Thymus (tissue), 11 donors: Measurements from ENCODE around the gene S100A5. TPM values are rescaled to one million over a fixed set of nuclear protein-coding genes. Genes with fewer than 3 reads are reported as not detected.

Source experiments
- DNase-seq, 9 donors: peaks; one replicate each; pipeline ENCODE4 v3.0.0-alpha.2; 2013; ENCODE audit warnings: low spot score in 9 of 9, low read depth in 6 of 9, missing footprints in 1 of 9
- H3K27ac ChIP-seq, 2 donors: one replicate each; pipeline ENCODE4 v1.5.1; 2013; ENCODE audit warnings: control low read depth in 1 of 2, low read depth in 1 of 2, low read length in 1 of 2, mild to moderate bottlenecking in 1 of 2, moderate library complexity in 1 of 2
- H3K27me3 ChIP-seq, 2 donors: one replicate each; pipeline ENCODE4 v1.5.1; 2013; ENCODE audit warnings: low read length in 1 of 2; ENCODE audit not compliant: control insufficient read depth in 2 of 2, insufficient read depth in 1 of 2
- H3K36me3 ChIP-seq, 2 donors: one replicate each; pipeline ENCODE4 v1.5.1; 2013; ENCODE audit warnings: low read length in 1 of 2, mild to moderate bottlenecking in 1 of 2, moderate library complexity in 1 of 2; ENCODE audit not compliant: control insufficient read depth in 2 of 2, insufficient read depth in 2 of 2
- H3K4me1 ChIP-seq, 2 donors: one replicate each; pipeline ENCODE4 v1.5.1; 2013; ENCODE audit warnings: low read length in 2 of 2; ENCODE audit not compliant: control insufficient read depth in 2 of 2, insufficient read depth in 2 of 2
- H3K4me3 ChIP-seq, 2 donors: one replicate each; pipeline ENCODE4 v1.5.1; 2013; ENCODE audit warnings: low read length in 2 of 2, control low read depth in 1 of 2, mild to moderate bottlenecking in 1 of 2
- H3K9me3 ChIP-seq, 2 donors: one replicate each; pipeline ENCODE4 v1.5.1; 2013; ENCODE audit warnings: low read length in 1 of 2, mild to moderate bottlenecking in 1 of 2; ENCODE audit not compliant: control insufficient read depth in 2 of 2, insufficient read depth in 1 of 2
- WGBS: extraction: QIAGEN DNeasy Blood & Tissue Kit; methylation state at CpG from one replicate; pipeline ENCODE4 v1.1.7; 2013; 5-methylcytosine and 5-hydroxymethylcytosine counted together
- polyA plus RNA-seq: library from polyadenylated mRNA; stranded (reverse); fragments of 200-250 nt; gene quantifications from one replicate; pipeline ENCODE4 v1.2.3, GENCODE V29; 2013
- total RNA-seq: library from RNA; stranded (reverse); fragments of 120-200 nt; gene quantifications from one replicate; pipeline ENCODE4 v1.2.4, GENCODE V29; 2013
- donor health status: healthy.

S100A5 gene
- total and polyA plus RNA-seq, 2 donors: 0.87 TPM; not detected in 1

- H3K27ac ChIP-seq: no peak overlapping the region
- H3K4me3 ChIP-seq: no peak overlapping the region
- WGBS: 80% methylated on average over 8 of the region's 8 CpGs
- no peaks in the 10 kb centered on the region for H3K36me3 ChIP-seq
- peaks cover 0 to 3% of the 10 kb centered on the region in 2 donors for H3K4me1 ChIP-seq
- no peaks in the 10 kb centered on the region for H3K9me3 ChIP-seq
- no peak for DNase-seq
- no peaks in the 10 kb centered on the region for H3K27me3 ChIP-seq
Observed at GRCh38 chr1:153515504-153516394, 25.0 kb downstream of the S100A5 start.

DNA sequence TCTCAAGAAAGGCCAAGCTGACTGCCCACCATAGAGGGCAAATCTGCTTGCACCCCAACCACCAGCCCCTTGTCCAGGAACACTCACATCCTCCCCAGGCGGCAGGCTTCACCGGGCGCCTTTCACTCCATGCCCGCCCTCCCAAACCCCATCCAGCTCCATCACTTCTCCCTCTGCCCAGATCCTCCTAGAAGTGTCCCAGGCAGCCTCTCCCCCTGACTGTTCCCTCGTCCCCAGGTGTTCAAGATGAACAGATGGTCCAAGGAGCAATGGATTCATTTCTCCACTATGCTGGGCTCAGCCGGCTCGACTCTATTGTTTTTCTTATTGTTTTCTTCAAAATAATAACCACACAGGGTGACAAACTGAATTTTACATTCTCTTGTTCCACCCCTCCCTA is 27.1 kb downstream of the S100A5 start:
- Histone ChIP-seq H3K27ac (no peak overlapping the region), H3K9me3 (no peaks in the 10 kb centered on the region), H3K4me3 (no peak overlapping the region), H3K36me3 (no peaks in the 10 kb centered on the region), H3K4me1 (peaks cover 0 to 3% of the 10 kb centered on the region in 2 donors), H3K27me3 (no peaks in the 10 kb centered on the region)
- WGBS: 97% methylated on average over 7 of the region's 7 CpGs
- no peak for DNase-seq

DNA sequence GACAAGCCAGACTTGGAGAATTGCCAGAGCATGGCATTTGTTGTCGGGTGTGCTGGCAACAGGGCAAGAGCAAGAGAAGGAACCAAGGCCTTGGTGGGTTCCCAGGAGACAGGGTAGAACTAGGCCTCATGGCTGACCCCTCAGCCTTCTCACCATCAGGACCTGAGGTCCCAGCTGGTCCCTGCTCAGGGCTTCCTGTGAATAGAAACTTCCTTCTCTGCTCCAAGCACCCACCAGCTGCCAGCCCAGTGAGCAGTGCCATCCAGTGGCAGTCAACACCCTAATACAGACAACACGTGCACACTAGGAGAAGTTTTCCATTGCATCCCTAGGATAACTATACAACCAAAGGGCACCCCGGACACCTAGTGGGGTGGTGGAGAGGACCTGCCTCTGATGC is 27.7 kb downstream of the S100A5 start:
- Histone ChIP-seq H3K27me3 (no peaks in the 10 kb centered on the region), H3K4me3 (no peak overlapping the region), H3K27ac (no peak overlapping the region), H3K36me3 (no peaks in the 10 kb centered on the region), H3K4me1 (peaks cover 0 to 3% of the 10 kb centered on the region in 2 donors), H3K9me3 (no peaks in the 10 kb centered on the region)
- no peak for DNase-seq
- 84% methylated on average over 3 of the region's 3 CpGs for WGBS

- H3K36me3 ChIP-seq: no peaks in the 10 kb centered on the region
- H3K9me3 ChIP-seq: no peaks in the 10 kb centered on the region
- WGBS: 5% methylated on average over 7 of the region's 7 CpGs
- no peaks in the 10 kb centered on the region for H3K27me3 ChIP-seq
- peak in 5 of 9 donors; percentile 45 to 80 (median 70) for DNase-seq
- H3K27ac ChIP-seq: no peak overlapping the region
- peaks cover 0 to 3% of the 10 kb centered on the region in 2 donors for H3K4me1 ChIP-seq
- H3K4me3 ChIP-seq: no peak overlapping the region
Observed at GRCh38 chr1:153510984-153511410, 29.7 kb downstream of the S100A5 start.

DNA sequence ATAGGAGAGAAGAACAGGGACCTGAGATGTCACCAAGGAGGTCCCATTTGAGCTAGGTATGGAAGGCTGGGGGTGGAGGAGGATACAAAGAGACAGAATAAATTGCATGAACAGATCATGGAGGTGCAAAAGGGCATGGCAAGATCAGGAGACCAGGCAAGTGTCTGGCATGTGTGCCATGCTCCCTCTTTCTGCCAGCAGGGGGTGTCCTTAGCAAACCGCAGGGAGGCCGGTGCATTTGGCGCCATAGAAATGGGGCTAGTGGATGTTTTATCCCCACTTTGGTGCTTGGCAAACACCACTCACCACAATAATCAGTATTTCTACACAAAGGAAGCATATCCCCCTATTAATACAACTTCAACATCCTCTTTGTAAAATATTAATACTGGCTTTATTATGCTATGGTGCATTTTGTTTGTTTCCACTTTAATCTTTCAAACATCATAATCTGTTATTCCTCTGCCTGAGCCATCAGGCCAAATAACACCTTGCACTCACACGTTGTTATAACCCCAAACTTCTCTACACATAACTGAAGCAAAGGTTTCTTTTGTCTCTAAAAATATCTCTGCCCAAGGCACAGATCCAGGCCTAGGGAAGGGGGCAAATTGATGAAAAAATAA is 30.9 kb downstream of the S100A5 start:
- Histone ChIP-seq H3K36me3 (no peaks in the 10 kb centered on the region), H3K4me1 (peaks cover 0 to 3% of the 10 kb centered on the region in 2 donors), H3K27ac (no peak overlapping the region), H3K27me3 (no peaks in the 10 kb centered on the region), H3K9me3 (no peaks in the 10 kb centered on the region), H3K4me3 (no peak overlapping the region)
- 80% methylated on average over 4 of the region's 4 CpGs for WGBS
- peak in 3 of 9 donors; percentile 33 to 61 (median 56) for DNase-seq

- no peak overlapping the region for H3K4me3 ChIP-seq
Observed at GRCh38 chr1:153509036-153509435, 31.7 kb downstream of the S100A5 start.

DNA sequence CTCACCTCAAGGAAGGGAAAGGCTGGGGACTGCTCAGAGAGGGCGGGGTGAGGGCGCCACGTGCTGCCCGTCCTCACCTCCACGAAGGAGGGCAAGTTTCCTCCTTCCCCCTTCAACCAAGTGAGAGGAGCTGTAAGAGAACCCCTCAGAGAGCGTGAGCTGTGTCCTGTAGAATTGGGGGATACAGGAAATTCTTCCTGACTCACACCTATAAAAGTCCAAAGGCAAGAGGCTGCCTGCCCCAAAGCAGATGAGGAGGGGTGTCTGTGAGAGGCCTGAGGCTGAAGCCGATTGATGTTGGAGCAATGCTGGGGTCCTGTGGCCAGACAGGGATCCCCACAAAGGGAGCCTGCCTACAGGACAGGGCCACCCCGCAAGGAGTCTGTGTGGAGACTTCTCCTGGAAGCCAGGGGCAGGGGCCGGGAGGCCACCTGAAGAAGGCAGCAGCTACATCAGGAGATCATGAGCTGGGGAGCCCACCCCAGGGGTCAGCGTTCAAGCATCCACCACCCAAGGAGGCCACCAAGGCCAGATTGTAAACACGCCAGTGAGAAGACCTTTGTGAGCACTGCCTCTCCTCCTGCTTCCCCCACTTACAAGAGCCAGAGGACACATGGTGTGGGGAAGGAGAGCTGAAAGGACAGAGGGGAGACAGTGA is 32.7 kb downstream of the S100A5 start:
- Histone ChIP-seq H3K27ac (no peak overlapping the region), H3K4me3 (no peak overlapping the region), H3K9me3 (no peaks in the 10 kb centered on the region), H3K4me1 (peaks cover 0 to 3% of the 10 kb centered on the region in 2 donors), H3K36me3 (no peaks in the 10 kb centered on the region), H3K27me3 (no peaks in the 10 kb centered on the region)
- WGBS: 93% methylated on average over 11 of the region's 11 CpGs
- DNase-seq: no peak

More at GRCh38 chr1:153509036-153509435, 31.7 kb downstream of the S100A5 start:
- WGBS: 94% methylated on average over 3 of the region's 3 CpGs
- H3K27ac ChIP-seq: no peak overlapping the region
- no peaks in the 10 kb centered on the region for H3K36me3 ChIP-seq
- no peak for DNase-seq
- H3K9me3 ChIP-seq: no peaks in the 10 kb centered on the region
- no peaks in the 10 kb centered on the region for H3K27me3 ChIP-seq
- H3K4me1 ChIP-seq: peaks cover 0 to 3% of the 10 kb centered on the region in 2 donors

GRCh38 chr1:153506831-153507413 is 33.8 kb downstream of the S100A5 start:
- H3K36me3 ChIP-seq: no peaks in the 10 kb centered on the region
- no peak overlapping the region for H3K4me3 ChIP-seq
- no peak for DNase-seq
- peaks cover 0 to 3% of the 10 kb centered on the region in 2 donors for H3K4me1 ChIP-seq
- WGBS: 87% methylated on average over 7 of the region's 7 CpGs
- H3K27ac ChIP-seq: no peak overlapping the region
- no peaks in the 10 kb centered on the region for H3K27me3 ChIP-seq
- no peaks in the 10 kb centered on the region for H3K9me3 ChIP-seq
